ENCODE measurements around the gene L3HYPDH. TPM values are rescaled to one million over a fixed set of nuclear protein-coding genes. Genes with fewer than 3 reads are reported as not detected.

L3HYPDH gene
- total and polyA plus RNA-seq, 2 donors (not counting 3 experiments of a cell fraction or from before 2014, with no cell fraction given): 26.2 to 30.2 TPM

GRCh38 chr14:59474172-59474571, 10.0 kb downstream of the L3HYPDH start:
- POLR2A ChIA-PET: no interaction called here
- Histone ChIP-seq H4K20me1 (replicated peaks; ENCODE audit: control insufficient read depth, extremely low read depth, insufficient read depth, low read length) (no peaks in the 10 kb centered on the region), H2AFZ (ENCODE audit: low read depth, low read length) (no peak overlapping the region), H3K9me3 (replicated peaks; ENCODE audit: control insufficient read depth, insufficient read depth, low read length) (no peaks in the 10 kb centered on the region), H3K27me3 (ENCODE audit: control insufficient read depth in 2 of 2, insufficient read depth in 2 of 2, low read length in 2 of 2) (no peaks in the 10 kb centered on the region), H3K9me1 (replicated peaks; ENCODE audit: control insufficient read depth, extremely low read depth, insufficient read depth, low read length) (no peaks in the 10 kb centered on the region), H3K36me3 (ENCODE audit: control insufficient read depth in 2 of 2, extremely low read depth in 1 of 2, insufficient read depth in 2 of 2, low read length in 2 of 2) (peaks cover 4 to 35% of the 10 kb centered on the region in 2 experiments), H3K27ac (ENCODE audit: insufficient read depth, low read depth, low read length) (no peak overlapping the region), H3K4me3 (replicated peaks in 1 of 3; ENCODE audit: insufficient read depth in 1 of 3, low read depth in 1 of 3, low read length in 3 of 3) (no peak overlapping the region), H3K4me1 (ENCODE audit: control insufficient read depth, extremely low read depth, insufficient read depth, low read length) (no peaks in the 10 kb centered on the region), H3K9ac (replicated peaks; ENCODE audit: extremely low read depth, insufficient read depth, low read length) (no peak overlapping the region), H3K79me2 (ENCODE audit: control insufficient read depth, insufficient read depth, low read length) (peaks cover 8% of the 10 kb centered on the region), H3K4me2 (ENCODE audit: insufficient read depth, low read length) (no peak overlapping the region)
- DNase-seq (ENCODE audit: low read depth, low spot score) (no peak), FAIRE-seq (no peak)
- TF ChIP-seq POLR2AphosphoS5 (IDR thresholded peaks at IDR 0.05; ENCODE audit: insufficient read depth, low read depth, low read length): no peak
- dilution Hi-C loops (cut with MboI; ENCODE audit: extremely low pct_ligation_motif_present, low sequenced_read_pairs) (no loop called here), intact Hi-C loops (cut with micrococcal nuclease) (no loop called here)
- BruUV-seq (replicated peaks): no TSS peak
- CTCF ChIA-PET: interaction anchor here (0.6 to 3.9 kb wide), 4 partner anchors 9 to 344 kb away, joined by 3 to 24 read pairs (median 4); partner anchors contain the start of genes JKAMP and L3HYPDH

- intact Hi-C loops (cut with micrococcal nuclease): loop anchor here (1.0 kb wide), 1 partner anchor 17 kb away; no protein-coding TSS in a partner anchor
- no TSS peak for BruUV-seq (replicated peaks)
Measured at GRCh38 chr14:59465316-59466135, 18.7 kb downstream of the L3HYPDH start, which contains the start of gene GPR135. Gene GPR135, minus strand, starts transcription at chr14:59465380. Its CDS starts 154 bp downstream, at chr14:59465226.

More at GRCh38 chr14:59465316-59466135, 18.7 kb downstream of the L3HYPDH start, which contains the start of gene GPR135:
- ChIA-PET POLR2A (no interaction called here), CTCF (interaction anchor here (1.5 to 2.0 kb wide), 2 partner anchors 17 to 111 kb away, joined by 4 to 6 read pairs; partner anchors contain the start of gene CCDC175)
- peak within 1 kb of the TSS; percentile 18 to 48 (median 29) for H3K4me3 ChIP-seq (replicated peaks in 1 of 3; ENCODE audit: insufficient read depth in 1 of 3, low read depth in 1 of 3, low read length in 3 of 3)
- peaks cover 0 to 2% of the 10 kb centered on the region in 2 experiments for H3K36me3 ChIP-seq (ENCODE audit: control insufficient read depth in 2 of 2, extremely low read depth in 1 of 2, insufficient read depth in 2 of 2, low read length in 2 of 2)
- no peaks in the 10 kb centered on the region for H4K20me1 ChIP-seq (replicated peaks; ENCODE audit: control insufficient read depth, extremely low read depth, insufficient read depth, low read length)
- H3K27me3 ChIP-seq (ENCODE audit: control insufficient read depth in 2 of 2, insufficient read depth in 2 of 2, low read length in 2 of 2): no peaks in the 10 kb centered on the region
- no peaks in the 10 kb centered on the region for H3K79me2 ChIP-seq (ENCODE audit: control insufficient read depth, insufficient read depth, low read length)
- peak; percentile 45 for DNase-seq (ENCODE audit: low read depth, low spot score)
- TF ChIP-seq POLR2A (IDR thresholded peaks at IDR 0.05; ENCODE audit: low read depth, low read length) (no peak), MYC (IDR thresholded peaks at IDR 0.05; ENCODE audit: low read depth, low read length) (no peak), FOS (IDR thresholded peaks at IDR 0.05; ENCODE audit: borderline replicate concordance, insufficient read depth, low read length) (no peak), GATA2 (IDR thresholded peaks at IDR 0.05; ENCODE audit: insufficient read depth, insufficient read length, low read depth, low read length) (no peak), EZH2 (IDR thresholded peaks at IDR 0.05; ENCODE audit: borderline replicate concordance, low read depth, low read length, severe bottlenecking) (no peak), JUN (IDR thresholded peaks at IDR 0.05; ENCODE audit: borderline replicate concordance, insufficient read depth, insufficient read length, low read depth) (no peak), POLR2AphosphoS5 (IDR thresholded peaks at IDR 0.05; ENCODE audit: insufficient read depth, low read depth, low read length) (no peak), MAX (IDR thresholded peaks at IDR 0.05; ENCODE audit: insufficient read depth, insufficient read length) (no peak), CTCF (IDR thresholded peaks at IDR 0.05; ENCODE audit: extremely low read depth in 1 of 2, insufficient read depth in 1 of 2, low read depth in 1 of 2, low read length in 2 of 2) (no peak)
- dilution Hi-C loops (cut with MboI; ENCODE audit: extremely low pct_ligation_motif_present, low sequenced_read_pairs): no loop called here
- H3K27ac ChIP-seq (ENCODE audit: insufficient read depth, low read depth, low read length): no peak within 1 kb of the TSS
- no peaks in the 10 kb centered on the region for H3K9me3 ChIP-seq (replicated peaks; ENCODE audit: control insufficient read depth, insufficient read depth, low read length)
- peak; percentile 31 for FAIRE-seq
- peak within 1 kb of the TSS; percentile 42 for H3K9ac ChIP-seq (replicated peaks; ENCODE audit: extremely low read depth, insufficient read depth, low read length)
- H2AFZ ChIP-seq (ENCODE audit: low read depth, low read length): peak within 1 kb of the TSS; percentile 95
- H3K4me1 ChIP-seq (ENCODE audit: control insufficient read depth, extremely low read depth, insufficient read depth, low read length): peaks cover 5% of the 10 kb centered on the region
- peak within 1 kb of the TSS; percentile 53 for H3K4me2 ChIP-seq (ENCODE audit: insufficient read depth, low read length)
- no peaks in the 10 kb centered on the region for H3K9me1 ChIP-seq (replicated peaks; ENCODE audit: control insufficient read depth, extremely low read depth, insufficient read depth, low read length)

Measured in endothelial cell of umbilical vein (primary cell).